ENCODE data around the gene UBE2H.
A peak's percentile ranks its signal among the peaks of the same experiment; 100 is the strongest.
"Not testable (repeated sequence)": the region's sequence is repeated elsewhere in the genome, so short reads cannot be mapped to it uniquely, and the experiment has no call there.

The UBE2H gene

GRCh38 chr7:129908181-129908580 is 44.6 kb downstream of the UBE2H start:
- peak; percentile 63 for DNase-seq (ENCODE audit: low spot score)

GRCh38 chr7:129907122-129907736 is 45.5 kb downstream of the UBE2H start:
- DNase-seq (ENCODE audit: low spot score), result no peak

DNA sequence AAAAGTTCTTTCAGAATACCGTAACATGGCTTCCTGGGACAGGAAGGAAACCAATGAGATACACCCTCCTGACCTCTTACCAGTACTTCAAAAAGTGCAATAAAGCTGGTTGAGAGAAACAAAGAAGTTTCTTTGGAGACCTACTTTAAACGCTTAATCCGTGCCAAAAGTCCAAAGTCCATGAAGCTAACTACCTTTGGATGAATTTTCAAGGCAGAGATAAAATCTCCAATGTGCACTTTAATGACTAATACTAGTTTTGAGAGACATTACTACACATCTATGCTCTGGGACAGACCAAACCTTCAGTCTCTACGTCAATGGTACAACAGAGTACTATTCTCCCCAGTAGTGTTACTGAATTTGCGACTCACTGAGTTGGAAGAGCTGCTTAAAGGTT is 46.1 kb downstream of the UBE2H start:
- no peak for DNase-seq (ENCODE audit: low spot score)

DNA sequence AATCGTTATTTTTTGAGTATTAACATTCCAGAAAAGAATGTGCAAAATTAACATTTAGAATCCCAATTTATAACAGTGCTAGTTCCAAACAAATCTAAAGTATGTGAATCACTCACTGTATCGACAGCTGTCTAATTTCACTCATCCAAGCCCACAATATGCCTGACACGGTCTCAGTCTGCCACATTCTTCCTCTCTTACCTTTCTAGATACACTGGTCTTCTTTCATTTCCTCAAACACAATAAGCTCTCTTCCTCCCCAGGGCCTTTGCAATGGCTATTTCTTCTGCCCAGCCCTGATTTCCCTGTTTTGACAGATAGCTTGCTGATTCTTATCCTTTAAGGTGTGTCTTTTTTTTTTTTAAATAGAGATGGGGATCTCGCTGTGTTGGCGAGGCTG is 48.8 kb downstream of the UBE2H start:
- no peak for DNase-seq (ENCODE audit: low spot score)

GRCh38 chr7:129902788-129903422 is 49.9 kb downstream of the UBE2H start:
- DNase-seq (ENCODE audit: low spot score), result no peak

- no peak for DNase-seq (ENCODE audit: low spot score)
These were observed 54.1 kb downstream of the UBE2H start for GRCh38 chr7:129898502-129899160.

GRCh38 chr7:129898007-129898406 is 54.8 kb downstream of the UBE2H start:
- DNase-seq (ENCODE audit: low spot score), result no peak

GRCh38 chr7:129896568-129897382 is 56.0 kb downstream of the UBE2H start:
- no peak for DNase-seq (ENCODE audit: low spot score)

- not testable (repeated sequence) for DNase-seq (ENCODE audit: low spot score)
These were observed 58.6 kb downstream of the UBE2H start for GRCh38 chr7:129894184-129894583.

DNA sequence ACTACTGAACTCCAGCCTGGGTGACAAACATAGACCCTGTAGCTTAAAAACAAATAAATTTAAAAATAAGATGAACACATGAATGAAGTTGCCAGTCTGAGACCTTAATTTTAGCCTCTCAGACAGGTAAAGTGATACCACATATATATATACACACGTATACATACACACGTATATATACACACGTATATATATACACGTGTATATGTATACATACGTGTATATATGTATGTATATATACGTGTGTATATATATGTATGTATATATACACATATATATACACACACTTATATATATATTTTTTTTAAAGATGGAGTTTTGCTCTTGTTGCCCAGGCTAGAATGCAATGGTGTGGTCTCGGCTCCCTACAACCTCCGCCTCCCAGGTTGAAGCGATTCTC is 62.7 kb downstream of the UBE2H start:
- no peak for DNase-seq (ENCODE audit: low spot score)

DNA sequence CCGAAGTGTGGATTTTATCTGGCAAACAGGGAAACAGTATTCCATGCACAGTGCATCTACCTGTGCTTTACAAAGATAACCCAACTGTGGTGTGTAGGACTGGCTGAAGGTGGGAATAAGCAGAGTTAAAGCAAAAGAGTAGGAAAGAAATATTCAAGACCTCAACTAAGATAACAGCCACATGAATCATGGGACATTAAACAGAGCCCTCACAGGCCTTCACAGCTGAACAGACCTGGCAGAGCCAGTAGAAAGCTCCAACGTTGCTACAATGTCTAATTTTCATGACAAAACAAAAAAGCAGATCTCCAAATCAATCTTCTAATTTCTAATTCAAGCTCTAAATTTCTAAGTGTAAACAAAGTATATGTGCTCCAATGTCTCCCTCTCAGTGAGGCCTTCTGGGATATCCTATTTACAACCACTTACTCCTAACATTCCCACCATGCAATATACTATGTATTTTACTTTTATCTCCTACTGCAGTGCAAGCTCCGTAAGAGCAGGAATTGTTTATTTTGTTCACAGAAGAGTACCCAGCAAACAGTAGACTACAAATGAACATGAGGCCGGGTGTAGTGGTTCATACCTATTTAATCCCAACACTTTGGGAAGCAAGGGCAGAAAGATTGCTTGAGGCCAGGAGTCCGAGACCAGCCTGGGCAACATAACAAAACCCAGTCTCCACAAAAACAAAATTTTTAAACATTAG is 63.5 kb downstream of the UBE2H start:
- DNase-seq (ENCODE audit: low spot score), result no peak

GRCh38 chr7:129887865-129888264 is 64.9 kb downstream of the UBE2H start:
- no peak for DNase-seq (ENCODE audit: low spot score)

GRCh38 chr7:129886818-129887186 is 66.0 kb downstream of the UBE2H start:
- no peak for DNase-seq (ENCODE audit: low spot score)

GRCh38 chr7:129886167-129886817 is 66.5 kb downstream of the UBE2H start:
- no peak for DNase-seq (ENCODE audit: low spot score)

DNA sequence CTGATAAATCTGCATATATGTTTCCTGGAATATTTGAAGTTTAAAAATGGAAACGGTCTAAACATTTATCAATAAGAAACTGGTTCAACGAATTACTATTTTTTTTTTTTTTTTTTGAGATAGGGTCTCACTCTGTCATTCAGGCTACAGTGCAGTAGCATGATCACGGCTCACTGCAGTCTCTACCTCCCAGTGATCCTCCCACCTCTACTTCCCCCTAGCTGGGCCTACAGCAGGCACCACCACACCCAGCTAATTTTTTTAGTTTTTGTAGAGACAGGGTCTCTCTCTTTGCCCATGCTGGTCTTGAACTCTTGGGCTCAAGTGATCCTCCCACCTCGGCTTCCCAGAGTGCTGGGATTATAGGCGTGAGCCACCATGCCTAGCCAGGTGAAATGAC is 68.3 kb downstream of the UBE2H start:
- no peak for DNase-seq (ENCODE audit: low spot score)

DNA sequence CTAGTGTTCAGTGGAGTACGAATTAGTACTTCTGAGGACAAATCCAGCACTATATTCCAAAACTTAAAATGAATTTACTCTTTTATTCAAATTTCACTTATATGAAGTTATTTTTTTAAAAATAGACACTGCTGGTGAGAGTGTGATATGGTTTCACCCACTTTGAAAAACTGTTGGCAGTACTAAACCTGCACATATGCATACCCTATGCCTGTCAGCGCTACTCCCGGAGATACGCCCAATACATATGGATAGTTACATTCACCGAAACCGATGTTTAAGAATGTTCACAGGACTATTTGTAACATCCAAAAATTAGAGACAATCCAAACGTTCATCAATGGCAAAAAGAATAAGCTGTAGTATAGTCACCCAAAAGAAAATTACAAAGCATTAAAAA is 69.6 kb downstream of the UBE2H start:
- DNase-seq (ENCODE audit: low spot score), result no peak

GRCh38 chr7:129882531-129882930 is 70.2 kb downstream of the UBE2H start:
- peak; percentile 63 for DNase-seq (ENCODE audit: low spot score)

DNA sequence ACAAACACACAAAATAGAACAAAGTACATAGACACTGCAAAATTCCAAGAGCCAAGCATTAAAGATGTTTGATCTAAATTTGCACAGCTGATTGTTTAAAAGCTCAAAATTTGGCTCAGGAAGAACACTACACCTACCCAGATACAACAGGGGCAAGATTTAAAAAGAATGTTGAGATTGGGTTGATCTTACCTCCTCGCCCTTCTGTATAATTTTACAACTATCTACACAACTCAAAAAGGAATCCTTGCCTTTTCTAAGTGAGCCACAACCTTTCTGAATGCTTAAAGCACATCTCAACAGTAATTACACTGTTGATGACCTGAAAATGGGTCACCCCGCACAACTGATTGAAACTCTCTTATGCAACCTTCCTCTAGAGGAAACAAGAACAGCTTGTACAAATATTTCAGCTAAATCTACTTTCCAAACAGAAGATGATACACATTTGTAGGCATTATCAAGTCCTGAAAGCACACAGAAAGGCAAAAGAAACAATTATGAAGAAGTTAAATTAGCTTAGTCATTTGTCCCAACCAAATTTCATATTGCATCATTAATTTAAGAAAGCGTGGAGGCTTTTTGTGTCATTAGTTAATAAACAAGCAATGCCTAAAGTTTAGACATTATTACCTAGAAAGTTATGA is 75.5 kb downstream of the UBE2H start:
- no peak for DNase-seq (ENCODE audit: low spot score)

DNA sequence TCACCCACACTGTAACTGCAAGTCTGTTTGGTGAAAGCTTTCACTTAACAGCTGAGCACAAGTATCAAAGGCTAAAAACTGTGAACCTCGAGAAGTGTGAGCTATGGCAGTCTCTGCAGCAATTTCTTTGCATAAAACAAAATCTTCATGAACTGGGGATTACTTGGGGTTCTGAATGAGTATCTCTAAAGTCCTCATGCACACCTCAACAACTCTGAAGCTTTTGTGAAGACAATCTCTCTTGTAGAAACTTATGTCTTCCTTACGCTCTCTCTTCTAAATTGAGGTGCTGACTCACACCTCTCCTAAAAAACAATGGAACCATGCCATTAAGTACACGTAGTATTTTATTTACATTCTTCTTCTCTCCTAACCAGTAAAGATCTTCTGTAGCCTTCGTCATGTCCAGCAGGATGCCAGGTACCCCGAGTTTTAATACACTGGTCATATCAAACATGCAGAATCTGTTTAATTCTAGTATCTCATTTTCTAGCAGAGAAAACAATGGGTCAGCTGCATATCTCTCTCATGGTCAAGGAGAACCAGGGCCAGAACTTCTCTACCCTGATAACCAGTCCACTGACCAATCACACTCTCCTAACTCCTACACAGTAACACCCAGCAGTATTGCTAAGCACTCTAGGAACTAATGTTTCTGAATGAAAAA is 76.9 kb downstream of the UBE2H start:
- no peak for DNase-seq (ENCODE audit: low spot score)

- DNase-seq (ENCODE audit: low spot score), result no peak
These were observed 77.6 kb downstream of the UBE2H start for GRCh38 chr7:129875160-129875559.

GRCh38 chr7:129874722-129875121 is 78.0 kb downstream of the UBE2H start:
- no peak for DNase-seq (ENCODE audit: low spot score)

All from AG08395 (cell line).